ENCODE data around the gene ETHE1. TPM values are rescaled to one million over a fixed set of nuclear protein-coding genes. Genes with fewer than 3 reads are reported as not detected.

The ETHE1 gene
- total RNA-seq, 1 experiment from 2014 or later: 19.0 TPM

GRCh38 chr19:43474986-43475705 is 51.9 kb downstream of the ETHE1 start:
- H3K27ac Mint-ChIP-seq: peak overlapping the region; percentile 89
- no peaks in the 10 kb centered on the region for H3K9me3 Mint-ChIP-seq
- DNase-seq (ENCODE audit: low spot score) (peak; percentile 99), ATAC-seq (peak; percentile 95)
- ChIA-PET CTCF (interaction anchor here (0.5 to 2.6 kb wide), 6 partner anchors 19 to 60 kb away, joined by 3 to 14 read pairs (median 4); no protein-coding TSS in a partner anchor), POLR2A (interaction anchor here (0.7 kb wide), 1 partner anchor 9 kb away, joined by 3 read pairs; no protein-coding TSS in a partner anchor)
- peak overlapping the region; percentile 68 for H3K4me3 Mint-ChIP-seq
- H3K36me3 Mint-ChIP-seq: no peaks in the 10 kb centered on the region
- H3K4me1 Mint-ChIP-seq: peaks cover 3% of the 10 kb centered on the region; the same call in 1 of the 2 replicates
- TF ChIP-seq MAX (CRISPR knock-in tag; IDR thresholded peaks at IDR 0.05) (peak; percentile 91), CDX4 (CRISPR knock-in tag; IDR thresholded peaks at IDR 0.05; ENCODE audit: borderline replicate concordance) (no peak), NR2C2 (CRISPR knock-in tag; IDR thresholded peaks at IDR 0.05) (no peak), MLX (CRISPR knock-in tag; IDR thresholded peaks at IDR 0.05) (no peak), KAT7 (CRISPR knock-in tag; IDR thresholded peaks at IDR 0.05; ENCODE audit: borderline replicate concordance) (no peak), ZMAT4 (CRISPR knock-in tag; IDR thresholded peaks at IDR 0.05) (no peak), E2F5 (CRISPR knock-in tag; IDR thresholded peaks at IDR 0.05) (peak; percentile 81), CBFB (CRISPR knock-in tag; IDR thresholded peaks at IDR 0.05; ENCODE audit: low read depth) (no peak), ZBTB21 (CRISPR knock-in tag; IDR thresholded peaks at IDR 0.05; ENCODE audit: borderline replicate concordance) (peak; percentile 92), SP1 (CRISPR knock-in tag; conservative IDR thresholded peaks at IDR 0.05) (peak; percentile 92), CREM (CRISPR knock-in tag; IDR thresholded peaks at IDR 0.05) (peak; percentile 66; the same call in 1 of the 2 replicates)
- peaks cover 43% of the 10 kb centered on the region for H3K27me3 Mint-ChIP-seq (ENCODE audit: low read depth)

- Mint-ChIP-seq H3K27ac (no peak overlapping the region; the same call in 1 of the 2 replicates), H3K36me3 (no peaks in the 10 kb centered on the region), H3K27me3 (ENCODE audit: low read depth) (peaks cover 44% of the 10 kb centered on the region), H3K4me1 (peaks cover 3% of the 10 kb centered on the region; the same call in 1 of the 2 replicates), H3K9me3 (no peaks in the 10 kb centered on the region), H3K4me3 (peak overlapping the region; percentile 68)
- no peak for DNase-seq (ENCODE audit: low spot score)
- no peak for ATAC-seq
- POLR2A ChIA-PET: interaction anchor here (0.5 to 0.7 kb wide), 2 partner anchors 10 to 34 kb away, joined by 3 read pairs; no protein-coding TSS in a partner anchor
- no peak for TF ChIP-seq SMAD3 (CRISPR knock-in tag; IDR thresholded peaks at IDR 0.05; ENCODE audit: borderline replicate concordance)
- 0 out of 2 replicates have a peak, but pooled peaks have one; percentile 29 for TF ChIP-seq ZNF121 (CRISPR knock-in tag; IDR thresholded peaks at IDR 0.05)
- CTCF ChIA-PET: interaction anchor here (0.5 to 2.6 kb wide), 7 partner anchors 11 to 61 kb away, joined by 3 to 14 read pairs (median 4); no protein-coding TSS in a partner anchor
Observed at GRCh38 chr19:43474487-43474886, 52.5 kb downstream of the ETHE1 start.

GRCh38 chr19:43471091-43471490 is 55.9 kb downstream of the ETHE1 start:
- Mint-ChIP-seq H3K9me3 (no peaks in the 10 kb centered on the region), H3K4me1 (peaks cover 3% of the 10 kb centered on the region; the same call in 1 of the 2 replicates), H3K4me3 (no peak overlapping the region), H3K27me3 (ENCODE audit: low read depth) (peaks cover 52% of the 10 kb centered on the region), H3K27ac (no peak overlapping the region), H3K36me3 (no peaks in the 10 kb centered on the region)
- POLR2A ChIA-PET: interaction anchor here (0.6 kb wide), 1 partner anchor 16 kb away, joined by 5 read pairs; no protein-coding TSS in a partner anchor
- ATAC-seq (no peak), DNase-seq (ENCODE audit: low spot score) (no peak)
- CTCF ChIA-PET: interaction anchor here (0.6 kb wide), 1 partner anchor 400 kb away, joined by 5 read pairs; no protein-coding TSS in a partner anchor
- TF ChIP-seq PRDM15 (CRISPR knock-in tag; IDR thresholded peaks at IDR 0.05) (no peak), NR1H2 (CRISPR knock-in tag; IDR thresholded peaks at IDR 0.05) (no peak), ELF4 (CRISPR knock-in tag; IDR thresholded peaks at IDR 0.05; ENCODE audit: low read depth) (no peak), ZNF317 (CRISPR knock-in tag; IDR thresholded peaks at IDR 0.05; ENCODE audit: borderline replicate concordance, low read depth) (no peak), ZSCAN18 (CRISPR knock-in tag; IDR thresholded peaks at IDR 0.05) (no peak), SMAD3 (CRISPR knock-in tag; IDR thresholded peaks at IDR 0.05; ENCODE audit: borderline replicate concordance) (no peak), PRRX2 (CRISPR knock-in tag; IDR thresholded peaks at IDR 0.05) (no peak), ZNF219 (CRISPR knock-in tag; IDR thresholded peaks at IDR 0.05; ENCODE audit: borderline replicate concordance) (no peak), ERG (CRISPR knock-in tag; IDR thresholded peaks at IDR 0.05) (no peak)

All from WTC11 (cell line).